ENCODE measurements around the gene P3H1. TPM values are rescaled to one million over a fixed set of nuclear protein-coding genes. Genes with fewer than 3 reads are reported as not detected.

The P3H1 gene
- total RNA-seq, 1 experiment from 2014 or later = 18.1 TPM

GRCh38 chr1:42797979-42798378 lies 31.2 kb upstream of the P3H1 start:
- Histone ChIP-seq H2AFZ (ENCODE audit: low read length) (no peak overlapping the region), H3K9ac (ENCODE audit: low read length) (no peak overlapping the region), H3K27ac (ENCODE audit: low read length) (no peak overlapping the region), H3K79me2 (ENCODE audit: low read length) (no peaks in the 10 kb centered on the region), H3K4me2 (ENCODE audit: low read depth, low read length, poor library complexity, severe bottlenecking) (no peak overlapping the region), H3K4me3 (ENCODE audit: low read length) (no peak overlapping the region), H3K36me3 (ENCODE audit: insufficient read depth, low read length) (no peaks in the 10 kb centered on the region), H3K9me3 (ENCODE audit: low read length) (no peaks in the 10 kb centered on the region), H3K27me3 (ENCODE audit: low read length) (no peaks in the 10 kb centered on the region), H3K9me2 (replicated peaks; ENCODE audit: insufficient read depth, low read length) (no peaks in the 10 kb centered on the region), H4K20me1 (ENCODE audit: insufficient read depth, low read depth, low read length) (no peaks in the 10 kb centered on the region), H3K4me1 (ENCODE audit: low read length) (no peaks in the 10 kb centered on the region)
- no peak for DNase-seq

GRCh38 chr1:42797414-42797813 lies 30.6 kb upstream of the P3H1 start:
- no peak for DNase-seq
- no peak overlapping the region for H3K4me3 ChIP-seq (ENCODE audit: low read length)
- no peaks in the 10 kb centered on the region for H3K9me2 ChIP-seq (replicated peaks; ENCODE audit: insufficient read depth, low read length)
- H3K9ac ChIP-seq (ENCODE audit: low read length) = no peak overlapping the region
- no peak overlapping the region for H3K4me2 ChIP-seq (ENCODE audit: low read depth, low read length, poor library complexity, severe bottlenecking)
- H2AFZ ChIP-seq (ENCODE audit: low read length) = no peak overlapping the region
- no peak overlapping the region for H3K27ac ChIP-seq (ENCODE audit: low read length)
- H3K9me3 ChIP-seq (ENCODE audit: low read length) = no peaks in the 10 kb centered on the region
- H3K27me3 ChIP-seq (ENCODE audit: low read length) = no peaks in the 10 kb centered on the region
- no peaks in the 10 kb centered on the region for H4K20me1 ChIP-seq (ENCODE audit: insufficient read depth, low read depth, low read length)
- no peaks in the 10 kb centered on the region for H3K79me2 ChIP-seq (ENCODE audit: low read length)
- H3K36me3 ChIP-seq (ENCODE audit: insufficient read depth, low read length) = no peaks in the 10 kb centered on the region
- no peaks in the 10 kb centered on the region for H3K4me1 ChIP-seq (ENCODE audit: low read length)

GRCh38 chr1:42793824-42794223 lies 27.0 kb upstream of the P3H1 start:
- Histone ChIP-seq H3K27ac (ENCODE audit: low read length) (no peak overlapping the region), H3K9ac (ENCODE audit: low read length) (no peak overlapping the region), H3K4me1 (ENCODE audit: low read length) (no peaks in the 10 kb centered on the region), H3K4me2 (ENCODE audit: low read depth, low read length, poor library complexity, severe bottlenecking) (no peak overlapping the region), H3K9me2 (replicated peaks; ENCODE audit: insufficient read depth, low read length) (no peaks in the 10 kb centered on the region), H3K4me3 (ENCODE audit: low read length) (no peak overlapping the region), H3K9me3 (ENCODE audit: low read length) (no peaks in the 10 kb centered on the region), H3K27me3 (ENCODE audit: low read length) (no peaks in the 10 kb centered on the region), H3K79me2 (ENCODE audit: low read length) (no peaks in the 10 kb centered on the region), H2AFZ (ENCODE audit: low read length) (no peak overlapping the region), H4K20me1 (ENCODE audit: insufficient read depth, low read depth, low read length) (no peaks in the 10 kb centered on the region), H3K36me3 (ENCODE audit: insufficient read depth, low read length) (no peaks in the 10 kb centered on the region)
- no peak for DNase-seq

GRCh38 chr1:42788021-42788420 lies 21.2 kb upstream of the P3H1 start:
- DNase-seq = no peak
- no peak overlapping the region for H3K4me2 ChIP-seq (ENCODE audit: low read depth, low read length, poor library complexity, severe bottlenecking)
- no peaks in the 10 kb centered on the region for H3K4me1 ChIP-seq (ENCODE audit: low read length)
- no peaks in the 10 kb centered on the region for H3K9me2 ChIP-seq (replicated peaks; ENCODE audit: insufficient read depth, low read length)
- no peak overlapping the region for H3K4me3 ChIP-seq (ENCODE audit: low read length)
- no peaks in the 10 kb centered on the region for H3K79me2 ChIP-seq (ENCODE audit: low read length)
- H4K20me1 ChIP-seq (ENCODE audit: insufficient read depth, low read depth, low read length) = no peaks in the 10 kb centered on the region
- no peak overlapping the region for H3K9ac ChIP-seq (ENCODE audit: low read length)
- H3K36me3 ChIP-seq (ENCODE audit: insufficient read depth, low read length) = no peaks in the 10 kb centered on the region
- H2AFZ ChIP-seq (ENCODE audit: low read length) = no peak overlapping the region
- no peaks in the 10 kb centered on the region for H3K9me3 ChIP-seq (ENCODE audit: low read length)
- H3K27ac ChIP-seq (ENCODE audit: low read length) = no peak overlapping the region
- no peaks in the 10 kb centered on the region for H3K27me3 ChIP-seq (ENCODE audit: low read length)

- no peak overlapping the region for H3K27ac ChIP-seq (ENCODE audit: low read length)
- H3K9me2 ChIP-seq (replicated peaks; ENCODE audit: insufficient read depth, low read length) = no peaks in the 10 kb centered on the region
- H3K27me3 ChIP-seq (ENCODE audit: low read length) = no peaks in the 10 kb centered on the region
- no peaks in the 10 kb centered on the region for H3K36me3 ChIP-seq (ENCODE audit: insufficient read depth, low read length)
- H3K4me3 ChIP-seq (ENCODE audit: low read length) = no peak overlapping the region
- H3K9me3 ChIP-seq (ENCODE audit: low read length) = no peaks in the 10 kb centered on the region
- no peaks in the 10 kb centered on the region for H4K20me1 ChIP-seq (ENCODE audit: insufficient read depth, low read depth, low read length)
- no peak overlapping the region for H2AFZ ChIP-seq (ENCODE audit: low read length)
- no peak overlapping the region for H3K9ac ChIP-seq (ENCODE audit: low read length)
- H3K79me2 ChIP-seq (ENCODE audit: low read length) = no peaks in the 10 kb centered on the region
- DNase-seq = no peak
- H3K4me2 ChIP-seq (ENCODE audit: low read depth, low read length, poor library complexity, severe bottlenecking) = no peak overlapping the region
- H3K4me1 ChIP-seq (ENCODE audit: low read length) = no peaks in the 10 kb centered on the region
These were observed 19.3 kb upstream of the P3H1 start for GRCh38 chr1:42786097-42786496.

- peaks cover 4% of the 10 kb centered on the region; the same call in 1 of the 2 replicates for H3K36me3 ChIP-seq (ENCODE audit: insufficient read depth, low read length)
- DNase-seq = no peak
- H4K20me1 ChIP-seq (ENCODE audit: insufficient read depth, low read depth, low read length) = no peaks in the 10 kb centered on the region
- no peaks in the 10 kb centered on the region for H3K9me3 ChIP-seq (ENCODE audit: low read length)
- no peaks in the 10 kb centered on the region for H3K9me2 ChIP-seq (replicated peaks; ENCODE audit: insufficient read depth, low read length)
- H3K27me3 ChIP-seq (ENCODE audit: low read length) = no peaks in the 10 kb centered on the region
- no peak within 1 kb of the TSS for H3K4me2 ChIP-seq (ENCODE audit: low read depth, low read length, poor library complexity, severe bottlenecking)
- H3K4me1 ChIP-seq (ENCODE audit: low read length) = no peaks in the 10 kb centered on the region
- no peak within 1 kb of the TSS for H2AFZ ChIP-seq (ENCODE audit: low read length)
- no peak within 1 kb of the TSS for H3K27ac ChIP-seq (ENCODE audit: low read length)
- no peak within 1 kb of the TSS for H3K9ac ChIP-seq (ENCODE audit: low read length)
- no peaks in the 10 kb centered on the region for H3K79me2 ChIP-seq (ENCODE audit: low read length)
- no peak within 1 kb of the TSS for H3K4me3 ChIP-seq (ENCODE audit: low read length)
These were observed 18.3 kb upstream of the P3H1 start, which contains the start of gene TMEM269 for GRCh38 chr1:42784946-42785693. TSS of gene TMEM269 (plus strand) at chr1:42784991. CDS start at chr1:42789894, 4,903 bp downstream.

- DNase-seq = no peak
- Histone ChIP-seq H3K27me3 (ENCODE audit: low read length) (no peaks in the 10 kb centered on the region), H3K4me1 (ENCODE audit: low read length) (no peaks in the 10 kb centered on the region), H2AFZ (ENCODE audit: low read length) (no peak overlapping the region), H3K4me3 (ENCODE audit: low read length) (no peak overlapping the region), H3K79me2 (ENCODE audit: low read length) (no peaks in the 10 kb centered on the region), H3K27ac (ENCODE audit: low read length) (no peak overlapping the region), H3K36me3 (ENCODE audit: insufficient read depth, low read length) (peaks cover 4% of the 10 kb centered on the region; the same call in 1 of the 2 replicates), H3K9ac (ENCODE audit: low read length) (no peak overlapping the region), H3K9me3 (ENCODE audit: low read length) (no peaks in the 10 kb centered on the region), H4K20me1 (ENCODE audit: insufficient read depth, low read depth, low read length) (no peaks in the 10 kb centered on the region), H3K9me2 (replicated peaks; ENCODE audit: insufficient read depth, low read length) (no peaks in the 10 kb centered on the region), H3K4me2 (ENCODE audit: low read depth, low read length, poor library complexity, severe bottlenecking) (no peak overlapping the region)
These were observed 17.7 kb upstream of the P3H1 start for GRCh38 chr1:42784547-42784945.

GRCh38 chr1:42783092-42783491 lies 16.3 kb upstream of the P3H1 start:
- no peak overlapping the region for H3K4me3 ChIP-seq (ENCODE audit: low read length)
- no peak overlapping the region for H3K27ac ChIP-seq (ENCODE audit: low read length)
- H4K20me1 ChIP-seq (ENCODE audit: insufficient read depth, low read depth, low read length) = no peaks in the 10 kb centered on the region
- H3K36me3 ChIP-seq (ENCODE audit: insufficient read depth, low read length) = peaks cover 9% of the 10 kb centered on the region
- H3K9me2 ChIP-seq (replicated peaks; ENCODE audit: insufficient read depth, low read length) = no peaks in the 10 kb centered on the region
- H3K4me2 ChIP-seq (ENCODE audit: low read depth, low read length, poor library complexity, severe bottlenecking) = no peak overlapping the region
- H3K9ac ChIP-seq (ENCODE audit: low read length) = no peak overlapping the region
- no peak for DNase-seq
- H3K27me3 ChIP-seq (ENCODE audit: low read length) = no peaks in the 10 kb centered on the region
- H2AFZ ChIP-seq (ENCODE audit: low read length) = no peak overlapping the region
- H3K9me3 ChIP-seq (ENCODE audit: low read length) = no peaks in the 10 kb centered on the region
- no peaks in the 10 kb centered on the region for H3K4me1 ChIP-seq (ENCODE audit: low read length)
- no peaks in the 10 kb centered on the region; the same call in 1 of the 2 replicates for H3K79me2 ChIP-seq (ENCODE audit: low read length)
